Mesodermal cell (in vitro differentiated cells): ENCODE data around the gene GNAS-AS1.

Source experiments
- H3K27ac ChIP-seq: 2 replicates; pipeline ENCODE4 v1.7.0; 2013; ENCODE audit warnings: mild to moderate bottlenecking, low read depth, low read length, moderate library complexity; ENCODE audit not compliant: severe bottlenecking
- H3K36me3 ChIP-seq: 2 replicates; pipeline ENCODE4 v1.7.1; 2013; ENCODE audit warnings: mild to moderate bottlenecking, low read length, moderate library complexity; ENCODE audit not compliant: control insufficient read depth, insufficient read depth
- H3K4me1 ChIP-seq: one replicate; pipeline ENCODE4 v1.7.1; 2013; ENCODE audit warnings: mild to moderate bottlenecking, low read length; ENCODE audit not compliant: insufficient read depth, control insufficient read depth, poor library complexity, severe bottlenecking
- H3K4me3 ChIP-seq: 2 replicates; pipeline ENCODE4 v1.7.0; 2013; ENCODE audit warnings: low read length, control low read depth, mild to moderate bottlenecking; ENCODE audit not compliant: insufficient read depth, poor library complexity, severe bottlenecking; ENCODE audit errors: extremely low read depth
- H3K9me3 ChIP-seq: 2 replicates; pipeline ENCODE4 v1.7.1; 2013; ENCODE audit warnings: mild to moderate bottlenecking, low read length, moderate library complexity; ENCODE audit not compliant: control insufficient read depth
- WGBS, 2 experiments: methylation state at CpG; one replicate each; pipeline ENCODE4 v1.1.5; 2013; ENCODE audit warnings: missing lambda C conversion rate in 2 of 2; ENCODE audit not compliant: insufficient coverage in 2 of 2; 5-methylcytosine and 5-hydroxymethylcytosine counted together

The GNAS-AS1 gene

GRCh38 chr20:58841539-58842264 is 9.0 kb downstream of the GNAS-AS1 start:
- 46 to 53% methylated on average over 49 to 54 of the region's 58 CpGs for WGBS, 2 experiments

GRCh38 chr20:58840816-58841538 is 9.7 kb downstream of the GNAS-AS1 start:
- WGBS, 2 experiments: 50 to 60% methylated on average over 46 to 51 of the region's 51 CpGs
- H3K27ac ChIP-seq: no peak overlapping the region
- H3K4me3 ChIP-seq: no peak overlapping the region
- H3K4me1 ChIP-seq: peaks cover 7% of the 10 kb centered on the region
- no peaks in the 10 kb centered on the region for H3K9me3 ChIP-seq
- H3K36me3 ChIP-seq: peaks cover 58% of the 10 kb centered on the region

More at GRCh38 chr20:58841539-58842264, 9.0 kb downstream of the GNAS-AS1 start:
- Histone ChIP-seq H3K4me3 (no peak overlapping the region), H3K9me3 (no peaks in the 10 kb centered on the region), H3K4me1 (peaks cover 7% of the 10 kb centered on the region), H3K36me3 (peaks cover 55% of the 10 kb centered on the region), H3K27ac (no peak overlapping the region)

DNA sequence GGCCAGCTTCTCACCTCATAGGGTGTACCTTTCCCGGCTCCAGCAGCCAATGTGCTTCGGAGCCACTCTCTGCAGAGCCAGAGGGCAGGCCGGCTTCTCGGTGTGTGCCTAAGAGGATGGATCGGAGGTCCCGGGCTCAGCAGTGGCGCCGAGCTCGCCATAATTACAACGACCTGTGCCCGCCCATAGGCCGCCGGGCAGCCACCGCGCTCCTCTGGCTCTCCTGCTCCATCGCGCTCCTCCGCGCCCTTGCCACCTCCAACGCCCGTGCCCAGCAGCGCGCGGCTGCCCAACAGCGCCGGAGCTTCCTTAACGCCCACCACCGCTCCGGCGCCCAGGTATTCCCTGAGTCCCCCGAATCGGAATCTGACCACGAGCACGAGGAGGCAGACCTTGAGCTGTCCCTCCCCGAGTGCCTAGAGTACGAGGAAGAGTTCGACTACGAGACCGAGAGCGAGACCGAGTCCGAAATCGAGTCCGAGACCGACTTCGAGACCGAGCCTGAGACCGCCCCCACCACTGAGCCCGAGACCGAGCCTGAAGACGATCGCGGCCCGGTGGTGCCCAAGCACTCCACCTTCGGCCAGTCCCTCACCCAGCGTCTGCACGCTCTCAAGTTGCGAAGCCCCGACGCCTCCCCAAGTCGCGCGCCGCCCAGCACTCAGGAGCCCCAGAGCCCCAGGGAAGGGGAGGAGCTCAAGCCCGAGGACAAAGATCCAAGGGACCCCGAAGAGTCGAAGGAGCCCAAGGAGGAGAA is 10.5 kb downstream of the GNAS-AS1 start:
- Histone ChIP-seq H3K27ac (no peak overlapping the region), H3K36me3 (peaks cover 52% of the 10 kb centered on the region), H3K4me1 (peaks cover 13% of the 10 kb centered on the region), H3K4me3 (peak overlapping the region; percentile 22), H3K9me3 (no peaks in the 10 kb centered on the region)
- WGBS, 2 experiments: 55 to 59% methylated on average over 60 to 65 of the region's 67 CpGs

DNA sequence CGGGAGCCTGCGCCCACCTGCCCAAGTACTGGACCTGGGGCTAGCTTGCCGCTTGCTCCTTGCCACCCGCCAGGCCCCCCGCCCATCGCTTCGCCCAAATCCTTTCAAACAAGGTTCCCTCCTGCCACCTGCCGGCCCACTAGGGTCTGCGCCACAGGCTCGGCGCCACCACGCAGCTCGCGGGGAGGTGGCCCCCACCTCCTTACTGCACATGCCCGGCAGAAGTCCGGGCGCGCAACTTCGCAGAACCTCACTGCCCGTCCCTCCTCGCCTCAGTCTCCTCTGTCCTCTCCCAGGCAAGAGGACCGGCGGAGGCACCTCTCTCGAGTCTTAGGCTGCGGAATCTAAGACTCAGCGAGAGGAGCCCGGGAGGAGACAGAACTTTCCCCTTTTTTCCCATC is 11.2 kb downstream of the GNAS-AS1 start:
- Histone ChIP-seq H3K27ac (no peak overlapping the region), H3K4me3 (peak overlapping the region; percentile 22), H3K9me3 (no peaks in the 10 kb centered on the region), H3K36me3 (peaks cover 53% of the 10 kb centered on the region), H3K4me1 (peaks cover 20% of the 10 kb centered on the region)
- 46 to 78% methylated on average over 10 to 14 of the region's 27 CpGs for WGBS, 2 experiments

DNA sequence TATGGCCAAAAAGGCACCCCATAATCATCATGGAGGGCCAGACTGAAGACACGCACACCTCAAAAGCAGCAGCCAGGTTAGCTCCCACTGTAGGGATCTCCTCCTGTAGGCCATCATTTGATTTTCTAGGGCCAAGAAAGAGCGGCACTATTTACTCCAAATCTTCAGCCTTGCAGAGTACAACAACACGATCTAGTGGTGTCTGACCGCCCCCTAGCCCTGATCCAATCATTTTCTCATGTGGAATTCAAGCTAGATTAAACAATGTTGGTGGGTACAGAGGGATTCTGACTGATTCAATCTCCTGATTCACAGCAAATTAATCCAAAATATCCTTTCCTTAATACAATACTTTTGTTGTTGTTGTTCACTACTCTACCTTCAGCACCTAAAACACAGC is 12.5 kb downstream of the GNAS-AS1 start:
- Histone ChIP-seq H3K4me1 (peaks cover 28% of the 10 kb centered on the region), H3K27ac (no peak overlapping the region), H3K9me3 (no peaks in the 10 kb centered on the region), H3K36me3 (peaks cover 58% of the 10 kb centered on the region), H3K4me3 (no peak overlapping the region)
- WGBS, 2 experiments: 95 to 100% methylated on average over 1 to 3 of the region's 4 CpGs

DNA sequence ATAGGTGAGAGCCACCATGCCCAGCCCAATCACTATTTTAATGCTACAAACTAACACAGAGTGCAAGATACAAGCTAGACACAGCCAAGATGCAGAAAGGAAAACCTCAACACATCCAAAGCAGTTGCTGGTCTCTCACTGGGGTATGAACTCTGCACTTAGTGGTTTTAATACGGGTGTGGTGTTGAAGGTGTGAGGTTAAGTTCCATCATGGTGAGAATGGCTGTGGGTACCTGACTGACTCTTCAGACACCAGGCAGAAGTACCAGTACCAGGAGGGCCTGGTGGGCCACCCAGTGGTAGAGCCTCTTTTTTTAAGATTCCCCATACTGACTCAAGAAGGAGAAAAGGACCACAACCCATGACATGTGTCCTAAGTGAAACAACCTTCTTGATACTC is 13.0 kb downstream of the GNAS-AS1 start:
- no peak overlapping the region for H3K27ac ChIP-seq
- H3K9me3 ChIP-seq: no peaks in the 10 kb centered on the region
- peaks cover 56% of the 10 kb centered on the region for H3K36me3 ChIP-seq
- H3K4me3 ChIP-seq: no peak overlapping the region
- H3K4me1 ChIP-seq: peaks cover 31% of the 10 kb centered on the region
- 88% methylated on average over 1 of the region's 1 CpG; no CpG with 5 or more reads in 1 of the 2 experiments for WGBS, 2 experiments

DNA sequence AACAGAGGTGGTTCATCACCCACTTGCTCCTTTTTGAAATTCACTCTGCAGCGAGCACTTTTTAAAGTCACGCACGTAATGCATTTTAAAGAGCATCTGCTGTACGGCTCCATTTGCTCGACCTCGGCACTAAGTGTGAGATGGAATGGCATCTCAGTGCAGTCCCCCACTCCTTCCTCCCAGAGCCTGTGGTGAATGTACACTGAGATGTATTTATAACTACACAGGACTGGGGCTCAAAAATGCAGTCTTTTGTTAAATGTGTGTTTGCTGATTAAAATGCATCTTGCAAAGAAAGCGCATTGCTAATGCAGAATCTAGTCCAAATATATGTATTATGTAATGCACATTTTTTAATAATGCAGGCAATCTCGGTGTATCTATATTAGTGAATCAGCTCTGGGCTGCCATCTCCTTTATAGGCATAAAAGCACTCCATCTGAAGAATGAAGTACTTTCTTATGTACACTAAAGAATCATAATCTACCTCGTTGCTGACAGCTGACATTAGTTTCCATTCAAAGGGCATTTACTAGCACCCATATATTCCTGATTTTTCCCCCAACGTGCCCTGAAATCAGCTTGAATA is 14.0 kb downstream of the GNAS-AS1 start:
- Histone ChIP-seq H3K9me3 (no peaks in the 10 kb centered on the region), H3K27ac (no peak overlapping the region), H3K4me1 (peaks cover 36% of the 10 kb centered on the region), H3K36me3 (peaks cover 46% of the 10 kb centered on the region), H3K4me3 (no peak overlapping the region)
- 93 to 100% methylated on average over 2 to 8 of the region's 10 CpGs for WGBS, 2 experiments

DNA sequence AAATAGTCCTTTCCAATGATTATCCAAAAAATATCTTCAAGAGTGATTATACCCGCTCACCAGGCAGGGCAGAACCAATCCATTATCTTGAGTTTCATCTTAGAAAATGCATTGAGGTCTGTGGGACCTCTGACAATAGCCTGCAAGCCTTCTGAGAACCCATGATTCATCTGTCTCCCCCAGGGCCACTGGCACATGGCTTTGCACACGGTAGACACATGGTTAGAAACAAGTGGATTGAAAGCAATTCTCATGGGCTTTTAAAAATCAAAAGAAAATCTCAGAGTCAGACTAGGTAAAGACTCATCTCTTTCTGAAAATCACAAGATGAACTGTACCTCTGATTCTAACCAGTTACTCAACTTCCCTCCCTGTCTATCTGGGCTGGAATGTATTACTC is 15.5 kb downstream of the GNAS-AS1 start:
- WGBS, 2 experiments: 100% methylated on average over 1 to 2 of the region's 2 CpGs
- H3K9me3 ChIP-seq: no peaks in the 10 kb centered on the region
- peaks cover 37% of the 10 kb centered on the region for H3K36me3 ChIP-seq
- H3K4me1 ChIP-seq: peaks cover 35% of the 10 kb centered on the region
- no peak overlapping the region for H3K27ac ChIP-seq
- H3K4me3 ChIP-seq: no peak overlapping the region

DNA sequence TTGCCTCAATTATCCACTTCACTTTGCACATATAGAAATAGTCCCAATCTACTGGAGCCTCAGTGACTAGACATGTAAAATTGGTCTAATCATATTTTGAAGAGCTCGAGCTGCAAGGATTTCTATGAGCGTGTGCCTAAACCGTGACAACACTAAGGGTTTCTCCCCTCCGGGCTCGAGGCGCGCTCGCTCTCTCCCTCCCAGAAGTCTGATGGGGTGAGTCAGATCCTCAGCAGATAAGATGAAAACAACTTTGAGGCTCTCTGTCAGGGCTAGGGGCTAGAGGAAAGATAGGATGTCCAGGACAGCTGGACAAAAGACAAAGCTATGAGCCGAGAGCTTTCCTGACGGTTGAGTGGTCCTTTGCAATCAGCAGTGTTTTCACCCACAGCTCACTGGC is 16.8 kb downstream of the GNAS-AS1 start:
- peaks cover 29% of the 10 kb centered on the region for H3K36me3 ChIP-seq
- H3K27ac ChIP-seq: no peak overlapping the region
- 94 to 97% methylated on average over 10 of the region's 10 CpGs for WGBS, 2 experiments
- peaks cover 38% of the 10 kb centered on the region for H3K4me1 ChIP-seq
- H3K9me3 ChIP-seq: no peaks in the 10 kb centered on the region
- H3K4me3 ChIP-seq: no peak overlapping the region

- no peak overlapping the region for H3K4me3 ChIP-seq
- peaks cover 18% of the 10 kb centered on the region for H3K36me3 ChIP-seq
- peaks cover 38% of the 10 kb centered on the region for H3K4me1 ChIP-seq
- H3K9me3 ChIP-seq: no peaks in the 10 kb centered on the region
- WGBS, 2 experiments: 90 to 100% methylated on average over 3 of the region's 4 CpGs
- H3K27ac ChIP-seq: no peak overlapping the region
Measured at GRCh38 chr20:58832457-58832856, 18.2 kb downstream of the GNAS-AS1 start.
